ENCODE measurements around the gene CTCFL.

DNA sequence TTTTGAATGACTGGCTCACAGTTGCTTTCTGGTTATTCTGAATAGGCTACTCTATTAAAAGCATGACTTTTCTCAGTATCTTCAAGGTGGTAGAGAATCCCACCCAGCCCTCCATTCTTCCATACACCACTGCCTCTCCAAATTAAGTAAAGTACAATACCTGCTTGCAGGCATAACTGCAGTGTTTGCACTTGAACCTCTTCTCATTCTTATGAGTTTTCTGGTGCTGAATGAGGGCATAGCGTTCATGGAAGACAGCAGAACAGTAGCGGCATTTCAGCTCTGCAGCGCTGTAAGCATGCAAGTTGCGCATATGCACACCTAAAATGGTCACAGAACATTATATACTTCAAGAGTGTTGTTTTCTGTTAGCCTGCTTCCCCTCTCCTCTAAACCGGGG lies 12.5 kb downstream of the CTCFL start:
- no peak for TF ChIP-seq EZH2 (IDR thresholded peaks at IDR 0.05; ENCODE audit: borderline replicate concordance, low read depth, low read length, severe bottlenecking)
- TF ChIP-seq, protein P1, sequence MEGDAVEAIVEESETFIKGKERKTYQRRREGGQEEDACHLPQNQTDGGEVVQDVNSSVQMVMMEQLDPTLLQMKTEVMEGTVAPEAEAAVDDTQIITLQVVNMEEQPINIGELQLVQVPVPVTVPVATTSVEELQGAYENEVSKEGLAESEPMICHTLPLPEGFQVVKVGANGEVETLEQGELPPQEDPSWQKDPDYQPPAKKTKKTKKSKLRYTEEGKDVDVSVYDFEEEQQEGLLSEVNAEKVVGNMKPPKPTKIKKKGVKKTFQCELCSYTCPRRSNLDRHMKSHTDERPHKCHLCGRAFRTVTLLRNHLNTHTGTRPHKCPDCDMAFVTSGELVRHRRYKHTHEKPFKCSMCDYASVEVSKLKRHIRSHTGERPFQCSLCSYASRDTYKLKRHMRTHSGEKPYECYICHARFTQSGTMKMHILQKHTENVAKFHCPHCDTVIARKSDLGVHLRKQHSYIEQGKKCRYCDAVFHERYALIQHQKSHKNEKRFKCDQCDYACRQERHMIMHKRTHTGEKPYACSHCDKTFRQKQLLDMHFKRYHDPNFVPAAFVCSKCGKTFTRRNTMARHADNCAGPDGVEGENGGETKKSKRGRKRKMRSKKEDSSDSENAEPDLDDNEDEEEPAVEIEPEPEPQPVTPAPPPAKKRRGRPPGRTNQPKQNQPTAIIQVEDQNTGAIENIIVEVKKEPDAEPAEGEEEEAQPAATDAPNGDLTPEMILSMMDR (IDR thresholded peaks at IDR 0.05; ENCODE audit: borderline replicate concordance, extremely low read depth, low read length, poor library complexity, severe bottlenecking), result no peak

Data from DND-41 (cell line).